WI38 (cell line): ENCODE data around the gene TSR3.

Experiments used
- H3K4me3 ChIP-seq: 2 replicates; pipeline ENCODE4 v1.5.1; 2011; ENCODE audit warnings: low read depth, mild to moderate bottlenecking, control low read depth, low read length
- CTCF ChIP-seq: IDR thresholded peaks from 2 replicates; pipeline ENCODE4 v1.5.1; 2012; ENCODE audit warnings: low read depth, mild to moderate bottlenecking, control low read depth, low read length

TSR3 gene

GRCh38 chr16:1300664-1301476, 50.8 kb downstream of the TSR3 start:
- TF ChIP-seq CTCF: peak; percentile 80
- H3K4me3 ChIP-seq: no peak overlapping the region

- H3K4me3 ChIP-seq: no peak overlapping the region
- no peak for TF ChIP-seq CTCF
These were observed 51.8 kb downstream of the TSR3 start for GRCh38 chr16:1299868-1300203.
